MM.1S (cell line): Measurements from ENCODE around the gene PREP.

Source experiments
- DNase-seq: peaks from one replicate; pipeline ENCODE4 v3.0.0-alpha.2; 2015
- H2AFZ ChIP-seq: fragments of 300-600 bp; sonication (generic); 2 replicates; pipeline ENCODE4 v1.6.0; 2016; ENCODE audit warnings: antibody characterized with exemption, low read length
- H3F3A ChIP-seq: fragments of 300-600 bp; sonication (generic); 2 replicates; pipeline ENCODE4 v1.6.1; 2016; ENCODE audit warnings: mild to moderate bottlenecking, antibody characterized with exemption, low read length, moderate library complexity, mixed read lengths; ENCODE audit not compliant: insufficient read depth
- H3K27ac ChIP-seq: fragments of 300-600 bp; sonication (generic); 2 replicates; pipeline ENCODE4 v1.5.1; 2016; ENCODE audit warnings: mild to moderate bottlenecking, low read length
- H3K27me3 ChIP-seq: fragments of 300-600 bp; sonication (generic); replicated peaks from 2 replicates; pipeline ENCODE4 v1.6.0; 2016; ENCODE audit warnings: low read length; ENCODE audit not compliant: insufficient read depth
- H3K36me3 ChIP-seq: fragments of 300-600 bp; sonication (generic); replicated peaks from 2 replicates; pipeline ENCODE4 v1.6.1; 2016; ENCODE audit warnings: mild to moderate bottlenecking, low read length, mixed read lengths; ENCODE audit not compliant: insufficient read depth
- H3K4me1 ChIP-seq: fragments of 300-600 bp; sonication (generic); 2 replicates; pipeline ENCODE4 v1.6.1; 2016; ENCODE audit warnings: low read length, mixed read lengths
- H3K4me2 ChIP-seq: fragments of 300-600 bp; sonication (generic); 2 replicates; pipeline ENCODE4 v1.6.0; 2016; ENCODE audit warnings: low read depth, low read length
- H3K4me3 ChIP-seq: fragments of 300-600 bp; sonication (generic); 2 replicates; pipeline ENCODE4 v1.5.1; 2016; ENCODE audit warnings: low read length, mixed read lengths
- H3K79me2 ChIP-seq: fragments of 300-600 bp; sonication (generic); 2 replicates; pipeline ENCODE4 v1.6.1; 2016; ENCODE audit warnings: mixed run types, low read length, mixed read lengths
- H3K9ac ChIP-seq: fragments of 300-600 bp; sonication (generic); 2 replicates; pipeline ENCODE4 v1.6.1; 2016; ENCODE audit warnings: low read length, mixed read lengths
- H3K9me2 ChIP-seq: fragments of 300-600 bp; sonication (generic); replicated peaks from 2 replicates; pipeline ENCODE4 v1.6.1; 2016; ENCODE audit warnings: mild to moderate bottlenecking, low read length, mixed read lengths; ENCODE audit not compliant: insufficient read depth
- H3K9me3 ChIP-seq: fragments of 300-600 bp; sonication (generic); replicated peaks from 2 replicates; pipeline ENCODE4 v1.6.1; 2016; ENCODE audit warnings: mild to moderate bottlenecking, low read length, mixed read lengths; ENCODE audit not compliant: insufficient read depth
- H4K20me1 ChIP-seq: fragments of 300-600 bp; sonication (generic); 2 replicates; pipeline ENCODE4 v1.6.1; 2016; ENCODE audit warnings: mild to moderate bottlenecking, low read length, moderate library complexity, mixed read lengths; ENCODE audit not compliant: insufficient read depth
- CTCF ChIP-seq: fragments of 300-600 bp; sonication (generic); IDR thresholded peaks from 2 replicates; pipeline ENCODE4 v1.5.1; 2016; ENCODE audit warnings: antibody characterized with exemption, low read length, mixed read lengths
- EZH2 ChIP-seq: fragments of 300-600 bp; sonication (generic); optimal IDR thresholded peaks from 2 replicates; pipeline ENCODE3; 2017; ENCODE audit warnings: low read depth, mild to moderate bottlenecking, antibody characterized with exemption, low read length, mixed read lengths
- EZH2phosphoT487 ChIP-seq: fragments of 300-600 bp; sonication (generic); IDR thresholded peaks from 2 replicates; pipeline ENCODE4 v1.6.1; 2018; ENCODE audit warnings: antibody characterized with exemption, low read length

PREP gene

GRCh38 chr6:105430685-105431084 lies 27.8 kb upstream of the PREP start:
- no peaks in the 10 kb centered on the region for H3K79me2 ChIP-seq
- no peaks in the 10 kb centered on the region for H3K4me1 ChIP-seq
- H3F3A ChIP-seq: no peaks in the 10 kb centered on the region
- H3K36me3 ChIP-seq: no peaks in the 10 kb centered on the region
- H3K9me3 ChIP-seq: no peaks in the 10 kb centered on the region
- no peak overlapping the region for H2AFZ ChIP-seq
- H3K9me2 ChIP-seq: no peaks in the 10 kb centered on the region
- no peak overlapping the region for H3K27ac ChIP-seq
- no peak overlapping the region for H3K4me3 ChIP-seq
- no peaks in the 10 kb centered on the region for H3K27me3 ChIP-seq
- no peak overlapping the region for H3K9ac ChIP-seq
- no peak for DNase-seq
- TF ChIP-seq CTCF: no peak
- TF ChIP-seq EZH2: no peak
- TF ChIP-seq EZH2phosphoT487: no peak
- H4K20me1 ChIP-seq: no peaks in the 10 kb centered on the region
- H3K4me2 ChIP-seq: no peak overlapping the region

- TF ChIP-seq EZH2 (no peak), CTCF (no peak), EZH2phosphoT487 (no peak)
Observed at GRCh38 chr6:105429676-105430075, 26.8 kb upstream of the PREP start.

GRCh38 chr6:105428342-105428957 lies 25.6 kb upstream of the PREP start:
- no peak overlapping the region for H2AFZ ChIP-seq

More at GRCh38 chr6:105429676-105430075, 26.8 kb upstream of the PREP start:
- Histone ChIP-seq H3K27ac (no peak overlapping the region), H4K20me1 (no peaks in the 10 kb centered on the region), H3F3A (no peaks in the 10 kb centered on the region), H3K9me3 (no peaks in the 10 kb centered on the region), H2AFZ (no peak overlapping the region), H3K9me2 (no peaks in the 10 kb centered on the region), H3K36me3 (no peaks in the 10 kb centered on the region), H3K79me2 (no peaks in the 10 kb centered on the region), H3K27me3 (no peaks in the 10 kb centered on the region), H3K4me1 (no peaks in the 10 kb centered on the region), H3K4me2 (no peak overlapping the region), H3K9ac (no peak overlapping the region), H3K4me3 (no peak overlapping the region)
- no peak for DNase-seq

More at GRCh38 chr6:105428342-105428957, 25.6 kb upstream of the PREP start:
- no peak for TF ChIP-seq EZH2phosphoT487
- no peak for TF ChIP-seq CTCF
- TF ChIP-seq EZH2: no peak
- Histone ChIP-seq H3K27me3 (no peaks in the 10 kb centered on the region), H3K27ac (no peak overlapping the region), H4K20me1 (no peaks in the 10 kb centered on the region), H3K79me2 (no peaks in the 10 kb centered on the region), H3K9ac (no peak overlapping the region), H3K4me1 (no peaks in the 10 kb centered on the region), H3K9me3 (no peaks in the 10 kb centered on the region), H3K36me3 (no peaks in the 10 kb centered on the region), H3F3A (no peaks in the 10 kb centered on the region), H3K4me2 (no peak overlapping the region), H3K4me3 (no peak overlapping the region), H3K9me2 (no peaks in the 10 kb centered on the region)
- no peak for DNase-seq
